Smooth muscle cell (in vitro differentiated cells): ENCODE data around the gene CMSS1. TPM values are rescaled to one million over a fixed set of nuclear protein-coding genes. Genes with fewer than 3 reads are reported as not detected.

ENCODE experiments used
- DNase-seq: peaks from one replicate; lab custom pipeline; 2025; ENCODE audit not compliant: unreplicated experiment; lab: John Stamatoyannopoulos, UW
- H2AFZ ChIP-seq: fragments of 200-600 bp; sonication (generic); 2 replicates; pipeline ENCODE4 v1.6.0; 2016; ENCODE audit warnings: antibody characterized with exemption, low read depth, mild to moderate bottlenecking
- H3F3A ChIP-seq: fragments of 200-600 bp; sonication (generic); 2 replicates; pipeline ENCODE4 v1.6.0; 2017; ENCODE audit warnings: antibody characterized with exemption, low read depth
- H3K27ac ChIP-seq: fragments of 200-600 bp; sonication (generic); 2 replicates; pipeline ENCODE4 v1.5.1; 2016; ENCODE audit warnings: low read depth, mild to moderate bottlenecking
- H3K27me3 ChIP-seq: fragments of 200-600 bp; sonication (generic); 2 replicates; pipeline ENCODE4 v1.6.1; 2016; ENCODE audit warnings: low read depth, mild to moderate bottlenecking
- H3K36me3 ChIP-seq: fragments of 200-600 bp; sonication (generic); 2 replicates; pipeline ENCODE4 v1.5.1; 2016; ENCODE audit warnings: low read depth
- H3K4me1 ChIP-seq: fragments of 200-600 bp; sonication (generic); 2 replicates; pipeline ENCODE4 v1.5.1; 2016; ENCODE audit warnings: low read depth
- H3K4me2 ChIP-seq: fragments of 200-600 bp; sonication (generic); 2 replicates; pipeline ENCODE4 v1.6.0; 2016; ENCODE audit warnings: mild to moderate bottlenecking
- H3K4me3 ChIP-seq: fragments of 200-600 bp; sonication (generic); 2 replicates; pipeline ENCODE4 v1.5.1; 2016; ENCODE audit warnings: mild to moderate bottlenecking
- H3K79me2 ChIP-seq: fragments of 200-600 bp; sonication (generic); 2 replicates; pipeline ENCODE4 v1.6.0; 2016; ENCODE audit warnings: low read depth, mild to moderate bottlenecking
- H3K9ac ChIP-seq: fragments of 200-600 bp; sonication (generic); 2 replicates; pipeline ENCODE4 v1.6.0; 2016; ENCODE audit warnings: low read depth
- H3K9me3 ChIP-seq: fragments of 200-600 bp; sonication (generic); replicated peaks from 2 replicates; pipeline ENCODE4 v1.5.1; 2016; ENCODE audit warnings: low read depth
- H4K20me1 ChIP-seq: fragments of 200-600 bp; sonication (generic); 2 replicates; pipeline ENCODE4 v1.6.0; 2016; ENCODE audit warnings: low read depth
- WGBS: methylation state at CpG from one replicate; pipeline ENCODE4 v1.1.7; 2016; ENCODE audit warnings: low lambda C conversion rate; 5-methylcytosine and 5-hydroxymethylcytosine counted together
- polyA plus RNA-seq: library from polyadenylated mRNA; unstranded; fragments of >200 nt; fragmentation: Nextera tagmentation; extraction: Ambion mirVana; gene quantifications from 2 replicates; pipeline ENCODE4 v1.2.1, GENCODE V29; 2016
- total RNA-seq: library from RNA; depleted of rRNA; stranded (reverse); fragments of >200 nt; gene quantifications from 2 replicates; pipeline ENCODE4 v1.2.3, GENCODE V29; 2014
- TF ChIP-seq, protein P1 (sequence below): fragments of 200-600 bp; sonication (generic); IDR thresholded peaks from 2 replicates; pipeline ENCODE4 v1.5.1; 2017; ENCODE audit warnings: borderline replicate concordance, mild to moderate bottlenecking, antibody characterized with exemption; ENCODE audit not compliant: insufficient read depth, poor library complexity, severe bottlenecking

Gene CMSS1
- total and polyA plus RNA-seq, 2 experiments from 2014 or later = 19.2 to 24.1 TPM

DNA sequence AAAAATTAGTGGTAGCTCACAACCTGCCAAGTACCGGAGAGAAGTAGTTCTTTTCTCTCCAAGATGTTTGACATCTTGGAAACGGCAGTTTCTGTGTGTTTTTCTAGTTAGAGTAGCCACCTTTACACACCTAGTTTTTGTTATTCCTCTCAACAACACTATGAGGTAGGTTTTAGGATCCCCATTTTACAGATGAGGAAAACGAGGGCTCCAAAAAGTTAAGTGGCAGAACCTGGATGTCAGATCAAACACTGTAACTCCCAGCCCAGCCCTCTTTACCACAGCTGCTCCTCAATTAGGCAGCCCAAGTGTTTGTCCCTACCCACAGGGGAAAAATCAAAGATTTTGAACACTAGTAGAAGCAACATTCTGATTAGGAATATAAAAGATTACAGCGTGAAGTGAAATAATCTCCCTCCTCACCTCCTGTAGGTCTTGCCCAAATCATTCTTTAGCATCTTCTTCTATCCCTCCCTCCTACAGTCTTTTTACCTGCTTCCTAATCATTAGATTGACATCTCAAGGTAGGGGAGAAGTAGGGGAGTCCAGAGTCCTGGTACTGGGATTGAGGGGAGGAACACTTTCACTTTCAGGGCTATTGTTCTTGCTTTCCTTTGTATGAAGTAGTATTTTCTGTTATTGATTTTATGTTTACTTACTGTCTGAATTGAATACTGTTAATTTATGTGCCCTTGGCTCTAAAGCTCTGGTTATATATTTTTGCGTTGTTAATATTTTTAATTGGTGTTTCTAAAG, 142.6 kb downstream of the CMSS1 start:
- Histone ChIP-seq H3K27ac (peak overlapping the region; percentile 73), H3K9ac (peak overlapping the region; percentile 27), H3K27me3 (no peaks in the 10 kb centered on the region), H3K9me3 (no peaks in the 10 kb centered on the region), H3K4me2 (peak overlapping the region; percentile 56), H3K4me1 (peaks cover 11% of the 10 kb centered on the region), H4K20me1 (no peaks in the 10 kb centered on the region), H2AFZ (no peak overlapping the region), H3F3A (no peaks in the 10 kb centered on the region), H3K79me2 (no peaks in the 10 kb centered on the region), H3K4me3 (peak overlapping the region; percentile 1), H3K36me3 (no peaks in the 10 kb centered on the region)
- no peak for DNase-seq
- TF ChIP-seq, protein P1, sequence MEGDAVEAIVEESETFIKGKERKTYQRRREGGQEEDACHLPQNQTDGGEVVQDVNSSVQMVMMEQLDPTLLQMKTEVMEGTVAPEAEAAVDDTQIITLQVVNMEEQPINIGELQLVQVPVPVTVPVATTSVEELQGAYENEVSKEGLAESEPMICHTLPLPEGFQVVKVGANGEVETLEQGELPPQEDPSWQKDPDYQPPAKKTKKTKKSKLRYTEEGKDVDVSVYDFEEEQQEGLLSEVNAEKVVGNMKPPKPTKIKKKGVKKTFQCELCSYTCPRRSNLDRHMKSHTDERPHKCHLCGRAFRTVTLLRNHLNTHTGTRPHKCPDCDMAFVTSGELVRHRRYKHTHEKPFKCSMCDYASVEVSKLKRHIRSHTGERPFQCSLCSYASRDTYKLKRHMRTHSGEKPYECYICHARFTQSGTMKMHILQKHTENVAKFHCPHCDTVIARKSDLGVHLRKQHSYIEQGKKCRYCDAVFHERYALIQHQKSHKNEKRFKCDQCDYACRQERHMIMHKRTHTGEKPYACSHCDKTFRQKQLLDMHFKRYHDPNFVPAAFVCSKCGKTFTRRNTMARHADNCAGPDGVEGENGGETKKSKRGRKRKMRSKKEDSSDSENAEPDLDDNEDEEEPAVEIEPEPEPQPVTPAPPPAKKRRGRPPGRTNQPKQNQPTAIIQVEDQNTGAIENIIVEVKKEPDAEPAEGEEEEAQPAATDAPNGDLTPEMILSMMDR = no peak
- 75% methylated on average over 5 of the region's 5 CpGs for WGBS

DNA sequence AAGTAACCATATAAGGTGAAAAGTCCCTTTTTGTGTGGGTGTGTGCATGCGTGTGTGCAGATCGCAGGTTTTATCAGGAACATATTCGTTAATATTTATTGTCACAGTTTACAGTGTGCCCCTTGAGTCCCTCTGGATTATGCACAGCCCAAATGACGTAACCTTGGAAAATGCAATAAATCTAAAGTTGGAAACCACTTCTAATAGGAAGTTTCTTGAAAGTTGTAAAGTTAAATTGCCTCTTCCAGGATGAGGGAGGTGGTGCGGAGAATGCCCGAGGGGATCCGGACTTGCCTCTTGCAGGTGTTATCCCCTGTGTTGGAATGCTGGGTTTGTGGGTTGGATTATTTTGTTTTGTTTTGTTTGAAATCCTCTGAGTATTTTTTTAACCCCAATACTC, 143.3 kb downstream of the CMSS1 start:
- TF ChIP-seq, protein P1 = no peak
- H3K27me3 ChIP-seq = no peaks in the 10 kb centered on the region
- H3K9me3 ChIP-seq = no peaks in the 10 kb centered on the region
- no peaks in the 10 kb centered on the region for H3F3A ChIP-seq
- H2AFZ ChIP-seq = no peak overlapping the region
- H3K4me2 ChIP-seq = peak overlapping the region; percentile 56
- peak overlapping the region; percentile 1 for H3K4me3 ChIP-seq
- 23% methylated on average over 7 of the region's 7 CpGs for WGBS
- H3K4me1 ChIP-seq = peaks cover 11% of the 10 kb centered on the region
- no peak for DNase-seq
- peak overlapping the region; percentile 73 for H3K27ac ChIP-seq
- H3K9ac ChIP-seq = no peak overlapping the region
- no peaks in the 10 kb centered on the region for H4K20me1 ChIP-seq
- no peaks in the 10 kb centered on the region for H3K36me3 ChIP-seq
- no peaks in the 10 kb centered on the region for H3K79me2 ChIP-seq

DNA sequence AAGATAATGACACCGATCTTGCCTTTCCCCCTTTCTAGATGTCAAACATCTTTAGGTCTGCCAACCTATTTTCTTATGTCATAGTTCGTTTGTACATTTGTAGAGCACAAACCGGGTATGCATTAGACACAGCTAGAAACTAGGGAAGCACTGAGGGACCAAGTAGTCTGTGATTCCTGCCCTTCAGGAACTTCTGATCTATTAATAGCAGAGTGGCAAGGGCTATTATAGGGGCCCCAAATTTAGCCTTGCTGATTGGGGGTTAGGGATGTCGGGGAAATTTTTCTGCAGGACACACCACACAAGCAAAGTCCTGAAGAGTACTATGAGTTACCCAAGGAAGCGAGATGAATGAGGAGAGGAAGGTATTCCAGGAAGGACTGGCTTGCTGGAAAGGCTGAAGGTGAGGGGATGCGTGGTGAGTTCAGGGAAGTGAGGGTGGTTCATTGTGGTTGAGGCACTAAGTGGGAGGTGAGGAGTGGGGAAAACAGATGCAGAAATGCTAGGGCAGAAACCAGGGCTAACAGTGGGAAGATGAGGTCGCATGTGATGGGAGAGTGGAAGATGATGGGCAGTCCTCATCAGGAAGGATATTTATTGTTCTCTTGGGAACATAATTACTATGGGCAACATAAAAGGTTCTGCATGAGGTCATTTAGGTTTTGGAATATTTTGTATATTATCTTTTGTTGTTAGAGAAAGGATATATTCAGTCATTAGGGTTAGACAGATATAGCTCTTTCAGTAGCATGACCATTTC, 144.3 kb downstream of the CMSS1 start:
- Histone ChIP-seq H3K36me3 (no peaks in the 10 kb centered on the region), H2AFZ (no peak overlapping the region), H3K9ac (no peak overlapping the region), H3F3A (no peaks in the 10 kb centered on the region), H4K20me1 (no peaks in the 10 kb centered on the region), H3K9me3 (no peaks in the 10 kb centered on the region), H3K79me2 (no peaks in the 10 kb centered on the region), H3K4me3 (no peak overlapping the region), H3K4me2 (peak overlapping the region; percentile 56), H3K27me3 (no peaks in the 10 kb centered on the region), H3K4me1 (peaks cover 11% of the 10 kb centered on the region), H3K27ac (peak overlapping the region; percentile 73)
- TF ChIP-seq, protein P1 = no peak
- WGBS = over 99% methylated on average over 7 of the region's 7 CpGs
- no peak for DNase-seq
